HG03066 (cell line): ENCODE results near the gene HOMER2.
"Not testable (repeated sequence)": the region's sequence is repeated elsewhere in the genome, so short reads cannot be mapped to it uniquely, and the experiment has no call there.

ENCODE experiments used
- ATAC-seq: cut with Tn5 transposase; IDR thresholded peaks from one replicate; pipeline ENCODE4 v1.9.1; 2021; ENCODE audit warnings: low read depth; ENCODE audit not compliant: unreplicated experiment

Gene HOMER2

GRCh38 chr15:82968066-82968465, 15.5 kb upstream of the HOMER2 start:
- no peak for ATAC-seq

GRCh38 chr15:82966671-82967071, 14.2 kb upstream of the HOMER2 start:
- ATAC-seq = peak; percentile 85

GRCh38 chr15:82964890-82965289, 12.4 kb upstream of the HOMER2 start:
- no peak for ATAC-seq

- no peak for ATAC-seq
Observed at GRCh38 chr15:82963471-82964341, 11.2 kb upstream of the HOMER2 start.

DNA sequence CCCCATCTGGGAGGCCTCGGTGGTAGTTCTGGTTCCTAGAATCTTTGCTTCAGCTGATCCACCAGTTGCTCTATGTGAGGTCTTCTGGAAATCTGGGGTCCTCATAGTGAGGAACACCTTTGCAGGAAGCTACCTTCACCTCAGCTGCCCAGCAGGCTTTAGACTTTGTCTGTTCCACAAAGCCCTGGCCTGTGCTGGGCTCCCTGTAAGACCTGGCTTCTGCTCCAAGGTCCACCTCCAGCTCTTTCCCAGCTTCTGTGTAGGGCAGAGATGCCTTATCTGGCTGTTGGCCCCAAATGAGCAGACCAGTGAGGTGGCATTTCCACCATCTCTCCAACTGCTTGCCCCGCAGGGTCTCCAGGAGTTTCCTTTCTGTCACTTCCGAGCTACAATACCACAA, 8.2 kb upstream of the HOMER2 start:
- ATAC-seq = no peak

DNA sequence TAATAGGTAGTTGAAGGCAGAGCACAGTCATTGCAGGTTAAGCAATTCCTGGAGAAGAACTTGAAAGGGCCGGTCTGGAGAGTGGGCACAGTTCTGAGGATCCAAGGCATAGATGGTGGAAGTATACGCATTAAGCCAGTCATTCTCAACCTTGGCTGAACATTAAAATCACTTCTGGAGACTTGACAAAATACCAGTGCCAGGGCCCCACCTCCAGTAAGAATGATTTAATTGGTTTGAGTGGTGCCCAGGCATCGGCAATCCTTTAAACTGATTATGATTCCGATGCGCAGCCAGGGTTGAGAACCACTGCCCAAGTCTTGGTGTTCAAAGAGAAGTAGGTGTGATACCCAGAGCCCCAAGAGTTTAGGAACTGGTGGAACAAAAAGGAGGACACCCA, 6.9 kb upstream of the HOMER2 start:
- no peak for ATAC-seq

DNA sequence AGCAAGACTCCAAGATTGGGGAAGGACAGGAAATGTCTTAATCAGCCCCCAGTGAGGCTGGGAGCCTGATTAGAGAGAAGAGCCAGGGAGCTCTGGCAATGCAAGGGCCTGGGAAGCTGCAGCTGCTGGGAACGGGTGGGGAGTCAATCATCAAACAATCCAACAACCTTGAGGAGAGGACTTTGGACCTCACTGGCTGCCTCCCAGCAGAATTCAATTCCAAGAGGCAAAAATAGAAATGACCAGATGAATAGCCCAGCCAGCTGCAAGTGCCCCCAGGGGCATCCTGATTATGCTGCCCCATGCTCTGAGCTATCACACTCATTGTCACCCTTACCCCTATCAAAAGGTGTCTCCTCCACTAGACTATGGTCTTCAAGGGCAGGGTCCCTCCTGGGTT, 6.1 kb upstream of the HOMER2 start:
- ATAC-seq = no peak

DNA sequence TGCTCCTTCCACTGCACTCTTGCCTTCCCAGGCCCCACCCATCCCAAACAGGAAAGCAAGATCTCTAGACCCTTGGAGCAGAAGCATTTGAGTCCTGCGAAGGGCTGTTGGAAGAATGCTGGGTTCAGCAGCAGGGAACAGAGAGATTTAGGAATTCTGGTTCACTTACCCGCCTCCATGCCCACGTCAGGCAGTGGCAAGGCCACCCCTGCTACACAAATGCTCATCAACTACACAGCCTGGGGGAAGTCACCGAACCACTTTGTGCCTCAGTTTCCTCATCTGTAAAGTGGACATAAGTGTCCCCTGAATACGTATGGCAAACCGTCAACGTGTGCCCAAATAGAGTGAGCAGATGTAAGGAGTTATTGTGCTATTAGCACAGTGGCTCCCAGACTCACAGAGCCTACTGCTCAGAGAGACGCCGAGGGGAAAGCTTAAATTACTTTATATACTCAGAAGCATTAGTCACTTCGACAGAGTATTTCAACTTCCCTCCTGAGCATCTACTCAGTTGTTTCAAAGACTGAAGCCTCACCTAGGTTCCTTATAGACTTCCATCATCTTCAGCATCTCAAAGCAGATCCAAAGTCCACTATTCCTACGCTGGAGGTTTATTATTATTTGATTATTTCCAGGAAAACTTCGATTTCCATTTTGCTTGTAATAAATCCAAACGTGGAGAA, 905 bp downstream of the HOMER2 start:
- ATAC-seq = no peak

GRCh38 chr15:82950746-82951370, 1.7 kb downstream of the HOMER2 start:
- ATAC-seq = peak; percentile 61

GRCh38 chr15:82950295-82950694, 2.2 kb downstream of the HOMER2 start:
- peak; percentile 30 for ATAC-seq

DNA sequence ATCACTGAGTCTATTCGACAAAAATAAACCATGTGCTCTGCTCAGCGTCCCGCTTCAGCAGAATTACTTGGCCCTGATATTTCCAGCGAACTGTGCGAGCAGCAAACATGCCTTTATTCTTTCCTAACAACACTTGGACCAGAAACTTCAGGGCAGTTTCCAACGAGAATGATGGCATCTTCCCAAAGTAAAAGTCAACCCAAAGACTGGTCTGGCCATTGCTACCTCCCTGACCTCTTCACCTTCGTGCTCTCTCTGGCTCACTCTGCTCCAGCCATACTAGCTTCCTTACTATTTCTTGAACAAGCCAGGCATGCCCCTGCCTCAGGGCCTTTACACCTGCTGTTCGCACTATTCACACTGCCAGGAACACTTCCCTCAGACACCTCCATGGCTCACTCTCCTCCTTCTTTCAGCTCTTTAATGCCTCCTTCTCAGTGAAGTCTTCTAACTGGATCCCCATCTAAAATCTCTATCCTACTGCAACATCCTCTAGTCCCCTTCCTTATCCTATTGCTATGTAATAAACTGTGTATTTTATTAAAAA, 6.3 kb downstream of the HOMER2 start:
- ATAC-seq = no peak

GRCh38 chr15:82945326-82945725, 7.2 kb downstream of the HOMER2 start:
- ATAC-seq = no peak

DNA sequence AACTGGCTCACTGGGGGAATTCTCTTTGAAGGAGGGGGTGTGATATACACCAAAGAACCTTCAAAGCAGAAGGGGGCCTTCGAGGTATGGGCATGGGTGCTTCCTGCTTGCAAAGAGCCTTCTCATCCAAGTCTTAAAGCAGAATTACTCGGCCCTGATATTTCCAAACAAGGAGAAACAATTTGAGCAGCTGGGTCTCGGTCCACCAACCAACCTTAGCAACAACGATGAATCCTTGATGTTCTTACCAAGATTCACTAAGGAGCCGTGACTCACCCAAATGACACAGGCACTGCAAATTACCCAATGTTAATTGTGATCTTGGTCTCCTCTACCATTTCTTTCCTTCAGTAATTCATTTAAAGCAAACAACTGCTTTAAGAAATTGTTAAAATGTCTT, 7.7 kb downstream of the HOMER2 start:
- ATAC-seq = no peak

DNA sequence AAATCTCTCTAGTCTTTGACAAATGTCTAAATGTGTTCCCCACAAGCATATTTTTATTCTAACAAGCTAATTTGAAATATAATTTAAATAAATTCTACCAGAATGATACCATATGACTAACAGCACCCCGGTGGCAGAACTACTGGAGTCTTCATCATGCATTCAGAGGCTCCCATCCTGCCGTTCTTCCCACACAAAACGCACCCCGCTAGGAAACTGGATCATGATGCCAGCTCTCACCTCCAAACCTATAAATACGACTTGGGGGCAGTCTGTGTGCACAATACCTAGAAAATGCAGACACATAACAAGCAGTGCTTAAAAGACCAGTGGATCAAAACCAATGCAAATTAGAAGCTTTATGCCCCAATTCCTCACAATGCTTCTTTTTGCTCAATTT, 8.5 kb downstream of the HOMER2 start:
- no peak for ATAC-seq

DNA sequence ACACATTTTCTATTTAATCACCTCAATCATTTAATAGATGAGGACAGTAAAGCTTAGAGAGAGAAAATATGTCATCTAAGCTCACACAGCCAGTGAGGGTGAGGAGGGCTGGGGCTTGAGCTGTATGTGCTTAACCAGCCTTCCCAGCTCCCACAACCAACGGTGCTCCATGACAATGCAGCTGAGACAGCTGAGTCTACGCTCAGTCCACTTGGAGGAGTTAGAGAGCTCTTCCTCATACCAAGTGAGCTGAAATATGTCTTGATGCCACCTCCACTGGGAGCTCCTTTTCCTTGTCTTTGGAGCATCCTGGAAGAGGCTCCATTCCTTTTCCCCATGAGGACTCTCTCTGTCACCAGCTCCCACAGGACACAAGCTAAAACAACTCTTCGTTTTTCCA, 9.3 kb downstream of the HOMER2 start:
- ATAC-seq = no peak

DNA sequence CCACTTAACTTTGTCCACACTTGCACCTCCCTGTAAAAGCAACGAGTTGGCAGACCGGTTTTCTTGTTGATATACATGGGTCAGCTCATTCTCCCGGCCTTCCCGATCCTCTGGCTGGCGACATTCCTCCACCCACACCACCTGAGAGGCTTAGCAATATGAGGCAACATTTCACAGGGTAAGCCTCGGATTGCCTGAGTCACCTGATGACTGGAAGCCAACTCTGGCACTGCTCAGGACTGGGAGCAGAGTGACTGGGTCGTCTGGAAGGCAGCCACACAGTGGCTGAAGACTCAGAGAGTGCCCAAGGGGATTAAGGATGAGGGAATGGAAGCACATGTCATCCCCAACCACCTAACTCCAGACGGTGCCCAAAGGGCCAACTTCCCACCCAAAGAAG, 9.8 kb downstream of the HOMER2 start:
- no peak for ATAC-seq

DNA sequence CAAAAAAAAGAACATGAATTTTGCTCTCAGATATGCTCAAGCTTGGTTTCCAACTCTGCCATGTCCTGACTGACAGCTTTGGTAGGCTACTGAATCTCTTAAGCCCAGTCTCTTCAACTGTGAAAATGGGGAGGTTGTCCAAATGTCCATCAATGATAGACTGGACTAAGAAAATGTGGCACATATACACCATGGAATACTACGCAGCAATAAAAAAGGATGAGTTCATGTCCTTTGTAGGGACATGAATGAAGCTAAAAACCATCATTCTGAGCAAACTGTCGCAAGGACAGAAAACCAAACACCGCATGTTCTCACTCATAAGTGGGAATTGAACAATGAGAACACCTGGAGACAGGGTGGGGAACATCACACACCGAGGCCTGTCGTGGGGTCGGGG, 12.8 kb downstream of the HOMER2 start:
- ATAC-seq = not testable (repeated sequence)

DNA sequence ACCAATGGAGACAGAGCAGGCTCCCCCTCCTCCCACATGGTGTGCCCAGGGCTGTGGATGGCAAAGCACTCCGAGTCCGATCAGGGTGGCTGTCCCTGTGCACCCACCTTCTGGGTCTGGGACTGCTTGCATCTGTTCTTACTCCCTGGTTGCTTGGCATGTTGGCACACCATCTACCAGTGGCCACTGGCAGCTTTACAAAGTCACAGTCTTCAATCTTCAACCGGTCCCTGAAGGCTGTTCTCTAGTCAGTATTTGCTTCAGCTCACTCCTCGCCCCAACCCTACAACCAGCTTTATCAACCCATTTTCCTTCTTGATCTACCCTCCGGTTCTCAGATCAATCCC, 14.8 kb downstream of the HOMER2 start:
- no peak for ATAC-seq

GRCh38 chr15:82936966-82937711, 15.4 kb downstream of the HOMER2 start:
- no peak for ATAC-seq

DNA sequence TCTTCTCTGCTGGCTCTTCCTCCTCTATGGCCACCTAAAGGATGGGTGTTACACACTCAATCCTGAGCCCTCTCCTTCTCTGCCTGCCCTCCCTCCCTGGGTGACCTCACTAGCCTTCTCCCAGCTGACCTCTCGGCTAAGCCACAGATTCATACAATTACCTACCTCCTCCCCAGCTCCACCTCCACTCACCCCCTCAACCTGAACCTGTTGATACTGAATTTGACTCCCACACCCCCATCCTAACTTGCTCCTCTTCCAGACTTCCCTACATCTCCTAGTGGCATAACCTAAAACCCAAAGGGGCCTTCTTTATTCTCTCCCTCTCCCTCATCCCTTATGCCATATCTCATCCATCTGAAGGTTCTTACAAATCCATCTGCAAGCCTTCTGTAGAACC, 17.1 kb downstream of the HOMER2 start:
- no peak for ATAC-seq
